ENCODE measurements around the gene IL18BP.
A peak's percentile ranks its signal among the peaks of the same experiment; 100 is the strongest.

IL18BP gene

DNA sequence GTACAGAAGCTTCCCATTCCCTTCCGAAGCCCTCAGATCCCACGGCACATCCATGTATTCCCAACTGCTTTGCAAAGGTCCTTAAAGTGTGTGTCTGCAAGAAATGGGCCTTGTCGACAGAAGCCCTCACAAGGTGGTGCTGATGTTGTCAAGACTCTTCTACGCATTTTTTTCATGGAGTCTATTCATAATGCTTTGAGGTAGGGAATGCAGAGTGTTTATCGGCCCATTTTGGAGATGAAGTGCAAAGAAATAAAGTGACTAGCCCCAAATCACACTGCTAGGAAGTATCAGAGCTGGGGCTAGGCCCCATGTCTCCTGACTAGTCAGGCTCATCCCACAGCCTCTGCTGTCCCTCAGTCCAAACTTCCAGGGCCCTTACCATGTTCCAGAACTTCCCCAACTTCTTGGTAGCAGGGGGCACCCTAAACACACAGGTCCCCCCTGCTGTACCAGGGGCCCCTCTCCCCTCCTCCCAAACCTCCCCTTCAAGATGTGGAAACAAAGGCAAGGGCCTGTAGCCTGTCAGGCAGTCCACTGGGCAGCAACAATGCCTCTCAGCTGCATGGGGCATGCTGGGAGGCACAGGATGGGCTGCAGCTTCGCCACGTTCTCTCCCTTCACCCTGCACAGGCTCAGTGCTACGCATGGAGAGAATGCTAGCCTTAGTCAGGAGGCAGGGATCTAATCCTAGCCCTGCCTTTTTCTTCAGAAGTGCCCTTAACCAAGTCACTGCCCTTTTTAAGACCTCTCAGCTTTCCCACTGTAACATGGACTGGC lies 7.8 kb downstream of the IL18BP start:
- Mint-ChIP-seq H3K27ac (peak overlapping the region in 2 of 3 experiments; percentile 24 to 28), H3K36me3 (ENCODE audit: low read depth) (peaks cover 64% of the 10 kb centered on the region), H3K4me1 (peaks cover 15% of the 10 kb centered on the region), H3K4me3 (no peak overlapping the region), H3K9me3 (no peaks in the 10 kb centered on the region), H3K27me3 (ENCODE audit: low read depth) (no peaks in the 10 kb centered on the region)
- TF ChIP-seq, protein P1, sequence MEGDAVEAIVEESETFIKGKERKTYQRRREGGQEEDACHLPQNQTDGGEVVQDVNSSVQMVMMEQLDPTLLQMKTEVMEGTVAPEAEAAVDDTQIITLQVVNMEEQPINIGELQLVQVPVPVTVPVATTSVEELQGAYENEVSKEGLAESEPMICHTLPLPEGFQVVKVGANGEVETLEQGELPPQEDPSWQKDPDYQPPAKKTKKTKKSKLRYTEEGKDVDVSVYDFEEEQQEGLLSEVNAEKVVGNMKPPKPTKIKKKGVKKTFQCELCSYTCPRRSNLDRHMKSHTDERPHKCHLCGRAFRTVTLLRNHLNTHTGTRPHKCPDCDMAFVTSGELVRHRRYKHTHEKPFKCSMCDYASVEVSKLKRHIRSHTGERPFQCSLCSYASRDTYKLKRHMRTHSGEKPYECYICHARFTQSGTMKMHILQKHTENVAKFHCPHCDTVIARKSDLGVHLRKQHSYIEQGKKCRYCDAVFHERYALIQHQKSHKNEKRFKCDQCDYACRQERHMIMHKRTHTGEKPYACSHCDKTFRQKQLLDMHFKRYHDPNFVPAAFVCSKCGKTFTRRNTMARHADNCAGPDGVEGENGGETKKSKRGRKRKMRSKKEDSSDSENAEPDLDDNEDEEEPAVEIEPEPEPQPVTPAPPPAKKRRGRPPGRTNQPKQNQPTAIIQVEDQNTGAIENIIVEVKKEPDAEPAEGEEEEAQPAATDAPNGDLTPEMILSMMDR (IDR thresholded peaks at IDR 0.05; ENCODE audit: unreplicated experiment in 3 of 3): no peak

DNA sequence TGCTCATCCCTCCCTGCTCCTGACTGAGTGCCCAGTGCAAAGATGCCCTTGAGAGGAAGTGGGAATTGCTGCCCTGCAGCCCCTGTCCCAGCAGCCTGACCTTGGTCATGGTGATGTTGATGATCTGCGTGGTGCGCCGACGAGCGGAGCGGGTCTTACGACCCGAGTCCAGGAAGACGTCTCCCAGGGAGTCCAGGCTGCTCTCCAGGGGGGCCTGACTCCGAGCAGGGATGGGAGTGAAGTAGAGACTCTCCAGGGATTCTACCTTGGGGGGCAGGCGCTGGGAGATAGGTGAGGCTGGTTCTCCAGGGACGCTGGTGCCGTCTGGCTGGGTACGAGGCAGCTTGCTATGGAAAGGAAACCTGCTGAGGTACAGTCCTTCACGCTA lies 8.4 kb downstream of the IL18BP start:
- Mint-ChIP-seq H3K27ac (no peak overlapping the region), H3K4me1 (peaks cover 11% of the 10 kb centered on the region), H3K27me3 (ENCODE audit: low read depth) (no peaks in the 10 kb centered on the region), H3K9me3 (no peaks in the 10 kb centered on the region), H3K36me3 (ENCODE audit: low read depth) (peaks cover 65% of the 10 kb centered on the region), H3K4me3 (no peak overlapping the region)
- TF ChIP-seq, protein P1 (IDR thresholded peaks at IDR 0.05; ENCODE audit: unreplicated experiment in 3 of 3): no peak

DNA sequence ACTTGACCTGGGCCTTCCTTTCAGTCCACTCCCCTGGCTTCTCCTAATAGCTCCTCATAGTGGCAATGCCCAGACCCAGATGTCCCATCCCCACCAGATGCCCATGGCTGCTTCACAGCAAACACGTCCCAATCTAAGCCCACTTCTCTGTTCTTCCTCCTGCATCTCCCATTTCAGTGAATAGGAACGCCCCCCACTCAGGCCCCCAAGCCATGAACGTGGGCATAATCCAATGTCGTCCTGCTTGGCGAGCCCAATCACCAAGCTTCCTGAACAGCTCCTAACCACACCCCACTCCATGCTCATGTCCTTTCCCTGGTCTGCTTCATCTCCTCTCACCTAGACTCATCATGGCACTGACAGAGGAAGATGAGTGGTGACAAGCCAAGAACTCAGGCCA lies 8.9 kb downstream of the IL18BP start:
- peaks cover 62% of the 10 kb centered on the region for H3K36me3 Mint-ChIP-seq (ENCODE audit: low read depth)
- H3K4me1 Mint-ChIP-seq: peaks cover 6% of the 10 kb centered on the region
- no peak overlapping the region for H3K4me3 Mint-ChIP-seq
- H3K27me3 Mint-ChIP-seq (ENCODE audit: low read depth): no peaks in the 10 kb centered on the region
- TF ChIP-seq, protein P1 (IDR thresholded peaks at IDR 0.05; ENCODE audit: unreplicated experiment in 3 of 3): no peak
- no peaks in the 10 kb centered on the region for H3K9me3 Mint-ChIP-seq
- H3K27ac Mint-ChIP-seq: no peak overlapping the region

DNA sequence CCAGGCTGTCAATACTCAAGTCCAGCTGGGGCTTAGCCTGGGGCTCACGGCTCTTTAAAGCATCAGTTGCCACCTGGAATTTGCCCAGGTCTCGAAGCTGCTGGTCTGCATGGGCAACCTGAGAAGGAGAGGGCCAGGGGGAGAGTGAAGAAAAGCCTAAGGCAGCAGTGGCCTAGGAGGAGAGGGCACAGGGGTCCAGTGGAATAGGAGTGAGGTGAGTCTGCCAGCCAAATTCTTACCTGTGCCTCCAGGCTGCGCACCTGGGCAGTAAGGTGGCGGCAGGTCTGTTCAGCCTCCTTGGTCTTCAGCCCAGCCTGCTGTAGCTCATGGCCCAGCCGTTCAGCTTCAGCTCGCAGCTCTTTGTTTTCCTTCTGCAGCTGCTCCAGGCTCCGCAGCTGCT lies 10.0 kb downstream of the IL18BP start:
- Mint-ChIP-seq H3K27me3 (ENCODE audit: low read depth) (no peaks in the 10 kb centered on the region), H3K4me3 (no peak overlapping the region), H3K36me3 (ENCODE audit: low read depth) (peaks cover 68% of the 10 kb centered on the region), H3K27ac (no peak overlapping the region), H3K4me1 (peaks cover 5% of the 10 kb centered on the region), H3K9me3 (no peaks in the 10 kb centered on the region)
- TF ChIP-seq, protein P1 (IDR thresholded peaks at IDR 0.05; ENCODE audit: unreplicated experiment in 3 of 3): no peak

DNA sequence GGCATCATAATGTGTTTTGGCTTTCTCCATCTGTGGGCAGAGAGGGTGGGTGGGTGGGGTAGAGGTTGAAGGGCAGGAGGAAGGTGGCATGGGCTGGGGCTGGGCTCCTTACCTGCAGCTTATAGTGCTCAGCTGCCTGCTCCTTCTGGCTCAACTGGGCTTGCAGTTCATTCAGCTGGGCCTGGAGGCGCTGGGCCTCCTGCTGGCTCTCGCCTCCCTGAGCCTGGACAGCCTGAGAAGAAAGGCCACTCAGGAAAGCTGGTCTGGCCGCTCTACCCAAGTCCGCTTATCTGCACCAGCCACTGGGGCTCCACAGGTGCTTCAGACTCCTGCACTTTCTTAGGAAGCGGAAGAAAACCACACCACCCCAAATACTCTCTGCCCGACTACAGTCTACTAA lies 10.4 kb downstream of the IL18BP start:
- no peak overlapping the region for H3K27ac Mint-ChIP-seq

More for the DNA sequence above, 10.4 kb downstream of the IL18BP start:
- H3K4me1 Mint-ChIP-seq: peaks cover 7% of the 10 kb centered on the region
- H3K9me3 Mint-ChIP-seq: no peaks in the 10 kb centered on the region
- no peaks in the 10 kb centered on the region for H3K27me3 Mint-ChIP-seq (ENCODE audit: low read depth)
- TF ChIP-seq, protein P1 (IDR thresholded peaks at IDR 0.05; ENCODE audit: unreplicated experiment in 3 of 3): no peak
- no peak overlapping the region for H3K4me3 Mint-ChIP-seq
- H3K36me3 Mint-ChIP-seq (ENCODE audit: low read depth): peaks cover 69% of the 10 kb centered on the region

All from nephron (organoid).